SK-N-SH (cell line): ENCODE measurements around the gene SLC1A2. TPM values are rescaled to one million over a fixed set of nuclear protein-coding genes. Genes with fewer than 3 reads are reported as not detected.

Experiments
- CTCF ChIA-PET: fragments of 300-600, 350-600 bp; formaldehyde crosslinking; extraction: SDS; loops from one replicate; lab custom pipeline; 2021; lab: Yijun Ruan, JAX
- POLR2A ChIA-PET: fragments of 350-600 bp; sonication (Branson Sonifier 250); formaldehyde crosslinking; extraction: SDS; loops from one replicate; lab custom pipeline; 2020; ENCODE audit warnings: antibody characterized with exemption, inconsistent platforms; lab: Yijun Ruan, JAX
- DNase-seq: peaks from one replicate; pipeline ENCODE4 v3.0.0; 2012
- H2AFZ ChIP-seq: fragments of 200-600 bp; sonication (generic); 2 replicates; pipeline ENCODE4 v1.8.1; 2016; ENCODE audit warnings: antibody characterized with exemption, mild to moderate bottlenecking, low read depth
- H3F3A ChIP-seq: fragments of 200-600 bp; sonication (generic); replicated peaks from 2 replicates; pipeline ENCODE3; 2016; ENCODE audit warnings: antibody characterized with exemption, mild to moderate bottlenecking; ENCODE audit not compliant: insufficient read depth
- H3K27ac ChIP-seq, 2 experiments: fragments of 200-500 bp in 1 of 2; fragments of 200-600 bp in 1 of 2; sonication (Bioruptor generic) in 1 of 2; sonication (generic), shearing (Covaris generic) in 1 of 2; 2 replicates each; pipeline versions ENCODE4 v1.5.1 to v1.6.1; 2014 to 2016; ENCODE audit warnings: low read depth in 2 of 2, inconsistent platforms in 1 of 2, low read length in 1 of 2, mild to moderate bottlenecking in 1 of 2, mixed read lengths in 1 of 2
- H3K27me3 ChIP-seq: fragments of 200-600 bp; sonication (generic), shearing (Covaris generic); 2 replicates; pipeline ENCODE4 v1.6.1; 2016; ENCODE audit warnings: mixed run types; ENCODE audit not compliant: insufficient read depth
- H3K36me3 ChIP-seq, 2 experiments: fragments of 200-500 bp in 1 of 2; fragments of 200-600 bp in 1 of 2; sonication (Bioruptor generic) in 1 of 2; sonication (generic) in 1 of 2; replicated peaks in 1 of 2; 2 replicates each; pipeline versions ENCODE3 to v1.5.1; 2014 to 2016; ENCODE audit warnings: low read length in 1 of 2, mild to moderate bottlenecking in 1 of 2; ENCODE audit not compliant: insufficient read depth in 2 of 2, control insufficient read depth in 1 of 2
- H3K4me1 ChIP-seq, 2 experiments: fragments of 200-500 bp in 1 of 2; fragments of 200-600 bp in 1 of 2; sonication (Bioruptor generic) in 1 of 2; sonication (generic), shearing (Covaris generic) in 1 of 2; 2 replicates each; pipeline versions ENCODE4 v1.5.1 to v1.6.1; 2014 to 2016; ENCODE audit warnings: low read depth in 1 of 2, low read length in 1 of 2, mixed run types in 1 of 2; ENCODE audit not compliant: insufficient read depth in 2 of 2, control insufficient read depth in 1 of 2
- H3K4me2 ChIP-seq: fragments of 200-600 bp; sonication (generic), shearing (Covaris generic); 2 replicates; pipeline ENCODE4 v1.6.1; 2017; ENCODE audit warnings: mixed run types
- H3K4me3 ChIP-seq, 2 experiments: fragments of 200-500 bp in 1 of 2; fragments of 200-600 bp in 1 of 2; sonication (Bioruptor generic) in 1 of 2; sonication (generic), shearing (Covaris generic) in 1 of 2; 2 replicates each; pipeline versions ENCODE4 v1.5.1 to v1.8.1; 2014 to 2016; ENCODE audit warnings: low read depth in 2 of 2, inconsistent platforms in 1 of 2, low read length in 1 of 2, mild to moderate bottlenecking in 1 of 2, mixed read lengths in 1 of 2, moderate library complexity in 1 of 2
- H3K79me2 ChIP-seq: fragments of 200-600 bp; sonication (generic); 2 replicates; pipeline ENCODE4 v1.8.1; 2017; ENCODE audit warnings: mild to moderate bottlenecking; ENCODE audit not compliant: insufficient read depth
- H3K9ac ChIP-seq: fragments of 200-600 bp; sonication (generic); 2 replicates; pipeline ENCODE4 v1.6.1; 2017; ENCODE audit warnings: mixed run types
- H3K9me2 ChIP-seq: fragments of 200-600 bp; sonication (generic); 2 replicates; pipeline ENCODE4 v1.6.1; 2017; ENCODE audit warnings: mixed run types
- H3K9me3 ChIP-seq: fragments of 200-600 bp; sonication (generic); 2 replicates; pipeline ENCODE4 v1.6.1; 2017; ENCODE audit warnings: mixed run types, mild to moderate bottlenecking, moderate library complexity
- H4K20me1 ChIP-seq: fragments of 200-600 bp; sonication (generic); 2 replicates; pipeline ENCODE4 v1.6.1; 2017; ENCODE audit warnings: mild to moderate bottlenecking, mixed run types; ENCODE audit not compliant: insufficient read depth
- ELF1 ChIP-seq: IDR thresholded peaks from 2 replicates; pipeline ENCODE4 v1.4.0; 2012
- EP300 ChIP-seq, 2 experiments: IDR thresholded peaks; 2 replicates each; pipeline versions ENCODE4 v1.4.0 to v1.6.1; 2012; ENCODE audit warnings: borderline replicate concordance in 1 of 2, low read depth in 1 of 2, low read length in 1 of 2
- EZH2phosphoT487 ChIP-seq: fragments of 200-600 bp; sonication (generic); IDR thresholded peaks from 2 replicates; pipeline ENCODE4 v1.6.1; 2017; ENCODE audit warnings: low read depth, mixed run types, mild to moderate bottlenecking, antibody characterized with exemption, moderate library complexity, borderline replicate concordance
- FOXJ3 ChIP-seq: sonication (generic); formaldehyde crosslinking; IDR thresholded peaks from 2 replicates; pipeline ENCODE4 v1.5.1; 2020; ENCODE audit warnings: mild to moderate bottlenecking, missing genetic modification reagents
- JUND ChIP-seq: IDR thresholded peaks from 2 replicates; pipeline ENCODE4 v1.4.0; 2012
- MXI1 ChIP-seq: IDR thresholded peaks from 2 replicates; pipeline ENCODE4 v1.6.1; 2012; ENCODE audit warnings: mild to moderate bottlenecking, low read depth, low read length, improper control_type of control experiment
- NFIC ChIP-seq: IDR thresholded peaks from 2 replicates; pipeline ENCODE4 v1.4.0; 2012; ENCODE audit warnings: borderline replicate concordance
- POLR2AphosphoS5 ChIP-seq: IDR thresholded peaks from 2 replicates; pipeline ENCODE4 v1.6.1; 2012; ENCODE audit warnings: low read depth, low read length
- RAD21 ChIP-seq: IDR thresholded peaks from 2 replicates; pipeline ENCODE4 v1.6.1; 2012; ENCODE audit warnings: mild to moderate bottlenecking, low read length
- SMC3 ChIP-seq: IDR thresholded peaks from 2 replicates; pipeline ENCODE4 v1.6.1; 2012; ENCODE audit warnings: low read depth, low read length, improper control_type of control experiment
- TEAD4 ChIP-seq: IDR thresholded peaks from 2 replicates; pipeline ENCODE4 v1.4.0; 2012; ENCODE audit warnings: mild to moderate bottlenecking, borderline replicate concordance; ENCODE audit not compliant: insufficient read depth
- WGBS: methylation state at CpG from one replicate; pipeline ENCODE4 v1.1.6; 2017; ENCODE audit warnings: low lambda C conversion rate; 5-methylcytosine and 5-hydroxymethylcytosine counted together
- polyA plus RNA-seq, 3 experiments: library from polyadenylated mRNA; depleted of rRNA; stranded (reverse); fragments of >200 nt; gene quantifications; 2 replicates each; pipeline ENCODE4 v1.2.3, GENCODE V29; 2012
- small RNA-seq, 7 experiments: library from RNA; depleted of rRNA; stranded (forward); fragments of <200 nt; gene quantifications; one replicate each; pipeline ENCODE3, GENCODE V24; 2012
- TF ChIP-seq, protein P1 (sequence below): IDR thresholded peaks from 2 replicates; pipeline ENCODE4 v1.4.0; 2012; ENCODE audit warnings: low read depth, borderline replicate concordance
- TF ChIP-seq, protein P2 (sequence below): fragments of 150-350 bp; IDR thresholded peaks from 2 replicates; pipeline ENCODE4 v1.6.1; 2016; ENCODE audit warnings: mild to moderate bottlenecking, low read depth, low read length
- TF ChIP-seq, protein P3 (sequence below): fragments of 200-600 bp; sonication (generic); IDR thresholded peaks from 2 replicates; pipeline ENCODE4 v1.6.1; 2017; ENCODE audit warnings: antibody characterized with exemption, mild to moderate bottlenecking, moderate library complexity
- TF ChIP-seq, protein P4 (sequence below): IDR thresholded peaks from 2 replicates; pipeline ENCODE4 v1.4.0; 2012; ENCODE audit warnings: low read depth, borderline replicate concordance
- TF ChIP-seq, protein P5 (sequence below): IDR thresholded peaks from 2 replicates; pipeline ENCODE4; 2012

The SLC1A2 gene
- polyA plus RNA-seq, 1 of the 3 experiments (the other 2 are of a cell fraction), result under 0.01 TPM

DNA sequence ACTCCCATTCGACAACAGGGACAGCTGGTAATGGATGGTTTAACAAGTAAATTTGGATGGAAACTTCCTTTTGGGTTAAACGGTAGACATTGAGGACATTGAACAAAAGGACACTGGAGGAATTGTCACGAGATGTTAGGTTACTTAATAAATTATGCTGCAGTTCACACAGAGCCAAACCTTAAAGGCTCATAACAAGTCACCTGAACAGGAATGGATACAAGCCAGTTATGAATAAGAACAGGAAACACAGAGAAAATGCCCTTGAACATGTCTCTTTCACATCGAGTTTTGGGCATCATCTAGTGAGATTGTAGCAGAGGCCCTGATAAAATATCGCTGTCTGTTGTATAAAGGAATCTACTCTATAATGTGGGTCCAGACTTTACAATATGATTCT is 214.7 kb downstream of the SLC1A2 start:
- WGBS, result 96% methylated on average over 5 of the region's 5 CpGs
- no peak overlapping the region for H3K4me2 ChIP-seq
- H3K4me3 ChIP-seq, result no peak overlapping the region
- H3K9me2 ChIP-seq, result no peaks in the 10 kb centered on the region
- ChIA-PET CTCF (interaction anchor here (0.9 kb wide), 1 partner anchor 21 kb away, joined by 3 read pairs; no protein-coding TSS in a partner anchor), POLR2A (no interaction called here)
- no peaks in the 10 kb centered on the region for H4K20me1 ChIP-seq
- H3K36me3 ChIP-seq, result peaks cover 25 to 95% of the 10 kb centered on the region in 2 experiments
- DNase-seq, result no peak
- H3K27ac ChIP-seq, result no peak overlapping the region
- no peaks in the 10 kb centered on the region for H3K27me3 ChIP-seq
- H3K9ac ChIP-seq, result no peak overlapping the region
- peaks cover 96% of the 10 kb centered on the region for H3K79me2 ChIP-seq
- no peaks in the 10 kb centered on the region for H3K4me1 ChIP-seq
- peaks cover 56% of the 10 kb centered on the region for H3F3A ChIP-seq
- no peaks in the 10 kb centered on the region for H3K9me3 ChIP-seq
- no peak overlapping the region for H2AFZ ChIP-seq
- TF ChIP-seq JUND (no peak), SMC3 (no peak), RAD21 (no peak), TEAD4 (no peak), POLR2AphosphoS5 (no peak), MXI1 (no peak), EP300 (IDR thresholded peaks at IDR 0.05; ENCODE audit: borderline replicate concordance in 1 of 2, low read depth in 1 of 2, low read length in 1 of 2) (no peak), ELF1 (no peak), NFIC (no peak), FOXJ3 (no peak), EZH2phosphoT487 (no peak)
- TF ChIP-seq, protein P1, sequence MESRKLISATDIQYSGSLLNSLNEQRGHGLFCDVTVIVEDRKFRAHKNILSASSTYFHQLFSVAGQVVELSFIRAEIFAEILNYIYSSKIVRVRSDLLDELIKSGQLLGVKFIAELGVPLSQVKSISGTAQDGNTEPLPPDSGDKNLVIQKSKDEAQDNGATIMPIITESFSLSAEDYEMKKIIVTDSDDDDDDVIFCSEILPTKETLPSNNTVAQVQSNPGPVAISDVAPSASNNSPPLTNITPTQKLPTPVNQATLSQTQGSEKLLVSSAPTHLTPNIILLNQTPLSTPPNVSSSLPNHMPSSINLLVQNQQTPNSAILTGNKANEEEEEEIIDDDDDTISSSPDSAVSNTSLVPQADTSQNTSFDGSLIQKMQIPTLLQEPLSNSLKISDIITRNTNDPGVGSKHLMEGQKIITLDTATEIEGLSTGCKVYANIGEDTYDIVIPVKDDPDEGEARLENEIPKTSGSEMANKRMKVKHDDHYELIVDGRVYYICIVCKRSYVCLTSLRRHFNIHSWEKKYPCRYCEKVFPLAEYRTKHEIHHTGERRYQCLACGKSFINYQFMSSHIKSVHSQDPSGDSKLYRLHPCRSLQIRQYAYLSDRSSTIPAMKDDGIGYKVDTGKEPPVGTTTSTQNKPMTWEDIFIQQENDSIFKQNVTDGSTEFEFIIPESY, result no peak
- TF ChIP-seq, protein P2, sequence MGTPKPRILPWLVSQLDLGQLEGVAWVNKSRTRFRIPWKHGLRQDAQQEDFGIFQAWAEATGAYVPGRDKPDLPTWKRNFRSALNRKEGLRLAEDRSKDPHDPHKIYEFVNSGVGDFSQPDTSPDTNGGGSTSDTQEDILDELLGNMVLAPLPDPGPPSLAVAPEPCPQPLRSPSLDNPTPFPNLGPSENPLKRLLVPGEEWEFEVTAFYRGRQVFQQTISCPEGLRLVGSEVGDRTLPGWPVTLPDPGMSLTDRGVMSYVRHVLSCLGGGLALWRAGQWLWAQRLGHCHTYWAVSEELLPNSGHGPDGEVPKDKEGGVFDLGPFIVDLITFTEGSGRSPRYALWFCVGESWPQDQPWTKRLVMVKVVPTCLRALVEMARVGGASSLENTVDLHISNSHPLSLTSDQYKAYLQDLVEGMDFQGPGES, result no peak
- TF ChIP-seq, protein P3, sequence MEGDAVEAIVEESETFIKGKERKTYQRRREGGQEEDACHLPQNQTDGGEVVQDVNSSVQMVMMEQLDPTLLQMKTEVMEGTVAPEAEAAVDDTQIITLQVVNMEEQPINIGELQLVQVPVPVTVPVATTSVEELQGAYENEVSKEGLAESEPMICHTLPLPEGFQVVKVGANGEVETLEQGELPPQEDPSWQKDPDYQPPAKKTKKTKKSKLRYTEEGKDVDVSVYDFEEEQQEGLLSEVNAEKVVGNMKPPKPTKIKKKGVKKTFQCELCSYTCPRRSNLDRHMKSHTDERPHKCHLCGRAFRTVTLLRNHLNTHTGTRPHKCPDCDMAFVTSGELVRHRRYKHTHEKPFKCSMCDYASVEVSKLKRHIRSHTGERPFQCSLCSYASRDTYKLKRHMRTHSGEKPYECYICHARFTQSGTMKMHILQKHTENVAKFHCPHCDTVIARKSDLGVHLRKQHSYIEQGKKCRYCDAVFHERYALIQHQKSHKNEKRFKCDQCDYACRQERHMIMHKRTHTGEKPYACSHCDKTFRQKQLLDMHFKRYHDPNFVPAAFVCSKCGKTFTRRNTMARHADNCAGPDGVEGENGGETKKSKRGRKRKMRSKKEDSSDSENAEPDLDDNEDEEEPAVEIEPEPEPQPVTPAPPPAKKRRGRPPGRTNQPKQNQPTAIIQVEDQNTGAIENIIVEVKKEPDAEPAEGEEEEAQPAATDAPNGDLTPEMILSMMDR, result no peak
- TF ChIP-seq, protein P4, sequence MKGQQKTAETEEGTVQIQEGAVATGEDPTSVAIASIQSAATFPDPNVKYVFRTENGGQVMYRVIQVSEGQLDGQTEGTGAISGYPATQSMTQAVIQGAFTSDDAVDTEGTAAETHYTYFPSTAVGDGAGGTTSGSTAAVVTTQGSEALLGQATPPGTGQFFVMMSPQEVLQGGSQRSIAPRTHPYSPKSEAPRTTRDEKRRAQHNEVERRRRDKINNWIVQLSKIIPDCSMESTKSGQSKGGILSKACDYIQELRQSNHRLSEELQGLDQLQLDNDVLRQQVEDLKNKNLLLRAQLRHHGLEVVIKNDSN, result no peak
- TF ChIP-seq, protein P5, sequence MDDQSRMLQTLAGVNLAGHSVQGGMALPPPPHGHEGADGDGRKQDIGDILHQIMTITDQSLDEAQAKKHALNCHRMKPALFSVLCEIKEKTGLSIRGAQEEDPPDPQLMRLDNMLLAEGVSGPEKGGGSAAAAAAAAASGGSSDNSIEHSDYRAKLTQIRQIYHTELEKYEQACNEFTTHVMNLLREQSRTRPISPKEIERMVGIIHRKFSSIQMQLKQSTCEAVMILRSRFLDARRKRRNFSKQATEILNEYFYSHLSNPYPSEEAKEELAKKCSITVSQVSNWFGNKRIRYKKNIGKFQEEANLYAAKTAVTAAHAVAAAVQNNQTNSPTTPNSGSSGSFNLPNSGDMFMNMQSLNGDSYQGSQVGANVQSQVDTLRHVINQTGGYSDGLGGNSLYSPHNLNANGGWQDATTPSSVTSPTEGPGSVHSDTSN, result no peak

Small RNA genes within 50 kb of the gene (small RNA-seq; reads per million reads assigned to genes)
- 0 reads per million in 7 experiments for gene AC090625.1

Other genes with a start within 250 kb of the SLC1A2 start
- 0.31 and 0.42 TPM in 2 replicates for gene PAMR1, start 106.1 kb upstream of the SLC1A2 start, polyA plus RNA-seq (2012; rRNA removed)
- gene FJX1, start 198.9 kb upstream of the SLC1A2 start, polyA plus RNA-seq (2012; rRNA removed), result 29.8 and 34.5 TPM in 2 replicates
- gene TRIM44, start 243.2 kb upstream of the SLC1A2 start, polyA plus RNA-seq (2012; rRNA removed), result 34.1 and 45.8 TPM in 2 replicates